Stimulated activated CD4-positive, alpha-beta T cell treated with anti-CD3 and anti-CD28 coated beads, Interleukin-2, amount 100 ng/mL, for 48 hours (primary cell): Measurements from ENCODE around the gene NMNAT3.

Experiments used
- DNase-seq, 2 donors: peaks; one replicate each; pipeline ENCODE4 v3.0.0-alpha.2; 2020

NMNAT3 gene

GRCh38 chr3:139574026-139574947 lies 103.5 kb downstream of the NMNAT3 start:
- no peak for DNase-seq

GRCh38 chr3:139572847-139573672 lies 104.7 kb downstream of the NMNAT3 start:
- DNase-seq, result no peak

- DNase-seq, result no peak
Observed at GRCh38 chr3:139571711-139572110, 106.1 kb downstream of the NMNAT3 start.

- DNase-seq, result no peak
Observed at GRCh38 chr3:139564294-139564861, 113.4 kb downstream of the NMNAT3 start.

- DNase-seq, result no peak
Observed at GRCh38 chr3:139561959-139562676, 115.7 kb downstream of the NMNAT3 start.

GRCh38 chr3:139561255-139561817 lies 116.4 kb downstream of the NMNAT3 start:
- DNase-seq, result no peak

GRCh38 chr3:139560411-139560810 lies 117.4 kb downstream of the NMNAT3 start:
- DNase-seq, result no peak

- DNase-seq, result no peak
Observed at GRCh38 chr3:139559541-139559940, 118.2 kb downstream of the NMNAT3 start.

- no peak for DNase-seq
Observed at GRCh38 chr3:139558351-139559266, 119.2 kb downstream of the NMNAT3 start.

GRCh38 chr3:139557041-139557440 lies 120.7 kb downstream of the NMNAT3 start:
- no peak for DNase-seq

GRCh38 chr3:139555249-139555648 lies 122.5 kb downstream of the NMNAT3 start:
- no peak for DNase-seq

- no peak for DNase-seq
Observed at GRCh38 chr3:139554628-139555027, 123.1 kb downstream of the NMNAT3 start.

- DNase-seq, result no peak
Observed at GRCh38 chr3:139552632-139553365, 125.0 kb downstream of the NMNAT3 start.

GRCh38 chr3:139548801-139549200 lies 129.0 kb downstream of the NMNAT3 start:
- no peak for DNase-seq

GRCh38 chr3:139547666-139548065 lies 130.1 kb downstream of the NMNAT3 start:
- DNase-seq, result no peak

- DNase-seq, result no peak
Observed at GRCh38 chr3:139546772-139547171, 131.0 kb downstream of the NMNAT3 start.

- DNase-seq, result no peak
Observed at GRCh38 chr3:139541532-139542288, 136.1 kb downstream of the NMNAT3 start.

GRCh38 chr3:139540651-139541531 lies 136.9 kb downstream of the NMNAT3 start:
- no peak for DNase-seq

GRCh38 chr3:139538733-139539132 lies 139.0 kb downstream of the NMNAT3 start:
- no peak for DNase-seq
